HEK293 (cell line): ENCODE data around the gene UNC50.

ENCODE experiments used
- CTCF ChIA-PET: fragments of 350-600 bp; formaldehyde crosslinking; extraction: SDS; loops from one replicate; lab custom pipeline; 2021; ENCODE audit warnings: antibody characterized with exemption; lab: Yijun Ruan, JAX
- POLR2A ChIA-PET: fragments of 300-600 bp; formaldehyde crosslinking; extraction: SDS; loops from one replicate; lab custom pipeline; 2020; ENCODE audit warnings: antibody characterized with exemption, inconsistent platforms; lab: Yijun Ruan, JAX
- H3K27ac ChIP-seq: fragments of 200-500 bp; sonication (Bioruptor generic); 2 replicates; pipeline ENCODE4 v1.5.1; 2014; ENCODE audit warnings: low read depth, low read length, control low read depth, inconsistent platforms; ENCODE audit errors: extremely low read depth
- H3K36me3 ChIP-seq, 2 experiments: fragments of 200-500 bp in 1 of 2; sonication (Bioruptor generic) in 1 of 2; 1 replicate in 1 of 2; 2 replicates in 1 of 2; pipeline ENCODE4 v1.5.1; 2014 to 2017; ENCODE audit warnings: inconsistent platforms in 2 of 2, low read length in 2 of 2; ENCODE audit not compliant: control insufficient read depth in 2 of 2, insufficient read depth in 1 of 2
- H3K4me1 ChIP-seq: fragments of 200-500 bp; sonication (Bioruptor generic); 2 replicates; pipeline ENCODE4 v1.5.1; 2014; ENCODE audit warnings: mild to moderate bottlenecking, low read length, inconsistent platforms; ENCODE audit not compliant: control insufficient read depth, insufficient read depth
- H3K4me3 ChIP-seq: 2 replicates; pipeline ENCODE4 v1.5.1; 2011; ENCODE audit warnings: low read depth, mild to moderate bottlenecking, control low read depth, low read length, moderate library complexity
- H3K9me3 ChIP-seq: fragments of 200-500 bp; sonication (Bioruptor generic); 2 replicates; pipeline ENCODE4 v1.5.1; 2014; ENCODE audit warnings: low read depth, low read length, inconsistent platforms; ENCODE audit not compliant: control insufficient read depth, insufficient read depth
- BCL11B ChIP-seq: fragments of 450-650 bp; formaldehyde crosslinking; IDR thresholded peaks from 2 replicates; pipeline ENCODE4 v1.5.1; 2016; ENCODE audit warnings: low read depth, missing biosample characterization, missing genetic modification characterization
- CTCF ChIP-seq: fragments of 450-650 bp; formaldehyde crosslinking; IDR thresholded peaks from 2 replicates; pipeline ENCODE4 v1.5.1; 2016; ENCODE audit warnings: missing biosample characterization, missing genetic modification characterization
- EGR2 ChIP-seq: fragments of 450-650 bp; formaldehyde crosslinking; IDR thresholded peaks from 2 replicates; pipeline ENCODE4 v1.5.1; 2016; ENCODE audit warnings: low read depth, missing biosample characterization, missing genetic modification characterization
- YY1 ChIP-seq: fragments of 450-650 bp; formaldehyde crosslinking; IDR thresholded peaks from 2 replicates; pipeline ENCODE4 v1.5.1; 2018; ENCODE audit warnings: missing biosample characterization, missing genetic modification characterization
- YY2 ChIP-seq: fragments of 450-650 bp; formaldehyde crosslinking; IDR thresholded peaks from 2 replicates; pipeline ENCODE4 v1.5.1; 2016; ENCODE audit warnings: missing biosample characterization, missing genetic modification characterization
- ZEB2 ChIP-seq: fragments of 450-650 bp; formaldehyde crosslinking; IDR thresholded peaks from 2 replicates; pipeline ENCODE4 v1.5.1; 2016; ENCODE audit warnings: missing biosample characterization, missing genetic modification characterization
- ZFP41 ChIP-seq: fragments of 450-650 bp; formaldehyde crosslinking; IDR thresholded peaks from 2 replicates; pipeline ENCODE4 v1.5.1; 2016; ENCODE audit warnings: missing biosample characterization, missing genetic modification characterization, borderline replicate concordance
- ZFP69B ChIP-seq: fragments of 450-650 bp; formaldehyde crosslinking; IDR thresholded peaks from 2 replicates; pipeline ENCODE4 v1.5.1; 2016; ENCODE audit warnings: missing biosample characterization, missing genetic modification characterization
- ZNF138 ChIP-seq: fragments of 450-650 bp; formaldehyde crosslinking; IDR thresholded peaks from 2 replicates; pipeline ENCODE4 v1.5.1; 2016; ENCODE audit warnings: missing biosample characterization, missing genetic modification characterization, borderline replicate concordance
- ZNF16 ChIP-seq: fragments of 450-650 bp; formaldehyde crosslinking; IDR thresholded peaks from 2 replicates; pipeline ENCODE4 v1.5.1; 2016; ENCODE audit warnings: low read depth, missing biosample characterization, missing genetic modification characterization
- ZNF19 ChIP-seq: fragments of 450-650 bp; formaldehyde crosslinking; IDR thresholded peaks from 2 replicates; pipeline ENCODE4; 2016; ENCODE audit warnings: missing biosample characterization, missing genetic modification characterization, low read depth
- ZNF433 ChIP-seq: fragments of 450-650 bp; formaldehyde crosslinking; IDR thresholded peaks from 2 replicates; pipeline ENCODE4 v1.5.1; 2016; ENCODE audit warnings: missing biosample characterization, missing genetic modification characterization, low read depth
- ZNF571 ChIP-seq: fragments of 450-650 bp; formaldehyde crosslinking; IDR thresholded peaks from 2 replicates; pipeline ENCODE4 v1.5.0; 2017; ENCODE audit warnings: missing biosample characterization, missing genetic modification characterization
- ZNF585B ChIP-seq: fragments of 450-650 bp; formaldehyde crosslinking; IDR thresholded peaks from 2 replicates; pipeline ENCODE4 v1.5.1; 2016; ENCODE audit warnings: missing biosample characterization, missing genetic modification characterization
- ZNF677 ChIP-seq: fragments of 450-650 bp; IDR thresholded peaks from 2 replicates; pipeline ENCODE4 v1.5.0; 2018; ENCODE audit warnings: missing biosample characterization, mild to moderate bottlenecking, missing genetic modification characterization, moderate library complexity
- ZNF785 ChIP-seq: fragments of 450-650 bp; formaldehyde crosslinking; IDR thresholded peaks from 2 replicates; pipeline ENCODE4 v1.5.1; 2016; ENCODE audit warnings: missing biosample characterization, missing genetic modification characterization
- ZNF791 ChIP-seq: fragments of 450-650 bp; formaldehyde crosslinking; IDR thresholded peaks from 2 replicates; pipeline ENCODE4 v1.5.1; 2016; ENCODE audit warnings: missing biosample characterization, missing genetic modification characterization
- ZNF843 ChIP-seq: fragments of 450-650 bp; formaldehyde crosslinking; IDR thresholded peaks from 2 replicates; pipeline ENCODE4 v1.5.1; 2016; ENCODE audit warnings: missing biosample characterization, missing genetic modification characterization
- TF ChIP-seq, protein P1 (sequence below): fragments of 450-650 bp; IDR thresholded peaks from 2 replicates; pipeline ENCODE4 v1.5.1; 2018; ENCODE audit warnings: missing biosample characterization, mild to moderate bottlenecking, missing genetic modification characterization
- TF ChIP-seq, protein P2 (sequence below): fragments of 450-650 bp; formaldehyde crosslinking; IDR thresholded peaks from 2 replicates; pipeline ENCODE4 v1.5.1; 2016; ENCODE audit warnings: missing biosample characterization, missing genetic modification characterization
- TF ChIP-seq, protein P3 (sequence below): fragments of 450-650 bp; formaldehyde crosslinking; IDR thresholded peaks from 2 replicates; pipeline ENCODE4 v1.5.1; 2016; ENCODE audit warnings: missing biosample characterization, missing genetic modification characterization

UNC50 gene

GRCh38 chr2:98569915-98570314 is 38.5 kb upstream of the UNC50 start:
- no peaks in the 10 kb centered on the region for H3K4me1 ChIP-seq
- CTCF ChIA-PET: interaction anchor here (0.9 to 1.7 kb wide), 3 partner anchors 14 to 79 kb away, joined by 3 to 6 read pairs (median 5); no protein-coding TSS in a partner anchor
- no peaks in the 10 kb centered on the region for H3K9me3 ChIP-seq
- H3K27ac ChIP-seq: no peak overlapping the region
- H3K36me3 ChIP-seq: peaks cover 0 to 91% of the 10 kb centered on the region in 2 experiments; a peak in 2 of 3 replicates
- TF ChIP-seq ZNF433 (tag by site-specific recombination) (no peak), ZNF677 (tag by site-specific recombination) (no peak), ZNF843 (tag by site-specific recombination) (no peak), ZNF785 (tag by site-specific recombination) (no peak), ZNF138 (no peak), EGR2 (no peak), ZNF19 (tag by site-specific recombination) (no peak)
- TF ChIP-seq, protein P1, sequence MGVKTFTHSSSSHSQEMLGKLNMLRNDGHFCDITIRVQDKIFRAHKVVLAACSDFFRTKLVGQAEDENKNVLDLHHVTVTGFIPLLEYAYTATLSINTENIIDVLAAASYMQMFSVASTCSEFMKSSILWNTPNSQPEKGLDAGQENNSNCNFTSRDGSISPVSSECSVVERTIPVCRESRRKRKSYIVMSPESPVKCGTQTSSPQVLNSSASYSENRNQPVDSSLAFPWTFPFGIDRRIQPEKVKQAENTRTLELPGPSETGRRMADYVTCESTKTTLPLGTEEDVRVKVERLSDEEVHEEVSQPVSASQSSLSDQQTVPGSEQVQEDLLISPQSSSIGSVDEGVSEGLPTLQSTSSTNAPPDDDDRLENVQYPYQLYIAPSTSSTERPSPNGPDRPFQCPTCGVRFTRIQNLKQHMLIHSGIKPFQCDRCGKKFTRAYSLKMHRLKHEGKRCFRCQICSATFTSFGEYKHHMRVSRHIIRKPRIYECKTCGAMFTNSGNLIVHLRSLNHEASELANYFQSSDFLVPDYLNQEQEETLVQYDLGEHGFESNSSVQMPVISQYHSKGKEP (tag by site-specific recombination): no peak
- TF ChIP-seq, protein P2, sequence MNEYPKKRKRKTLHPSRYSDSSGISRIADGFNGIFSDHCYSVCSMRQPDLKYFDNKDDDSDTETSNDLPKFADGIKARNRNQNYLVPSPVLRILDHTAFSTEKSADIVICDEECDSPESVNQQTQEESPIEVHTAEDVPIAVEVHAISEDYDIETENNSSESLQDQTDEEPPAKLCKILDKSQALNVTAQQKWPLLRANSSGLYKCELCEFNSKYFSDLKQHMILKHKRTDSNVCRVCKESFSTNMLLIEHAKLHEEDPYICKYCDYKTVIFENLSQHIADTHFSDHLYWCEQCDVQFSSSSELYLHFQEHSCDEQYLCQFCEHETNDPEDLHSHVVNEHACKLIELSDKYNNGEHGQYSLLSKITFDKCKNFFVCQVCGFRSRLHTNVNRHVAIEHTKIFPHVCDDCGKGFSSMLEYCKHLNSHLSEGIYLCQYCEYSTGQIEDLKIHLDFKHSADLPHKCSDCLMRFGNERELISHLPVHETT (tag by site-specific recombination): no peak
- TF ChIP-seq, all 188 proteins: peak for 0
- POLR2A ChIA-PET: no interaction called here
- no peak overlapping the region for H3K4me3 ChIP-seq

DNA sequence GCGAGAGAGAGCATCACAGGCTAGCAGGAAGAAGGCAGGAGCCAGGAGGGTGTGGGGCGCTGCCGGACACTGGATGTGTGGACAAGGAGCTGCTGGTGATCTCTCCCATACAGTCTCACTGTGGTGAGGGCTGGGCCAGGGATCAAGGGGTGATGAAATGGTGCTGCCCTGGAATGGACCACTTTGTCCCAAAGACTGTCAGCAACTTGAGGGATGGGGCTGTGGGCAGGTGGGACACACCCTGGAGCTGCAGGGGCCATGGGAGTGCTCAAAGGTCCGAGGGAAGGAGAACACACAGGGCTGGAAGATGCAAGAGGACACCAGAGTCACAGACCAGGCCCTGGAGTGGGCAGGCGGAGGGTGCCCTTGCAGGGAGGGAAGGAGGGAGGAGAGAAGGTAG is 38.0 kb upstream of the UNC50 start:
- H3K9me3 ChIP-seq: no peaks in the 10 kb centered on the region
- TF ChIP-seq, protein P3, sequence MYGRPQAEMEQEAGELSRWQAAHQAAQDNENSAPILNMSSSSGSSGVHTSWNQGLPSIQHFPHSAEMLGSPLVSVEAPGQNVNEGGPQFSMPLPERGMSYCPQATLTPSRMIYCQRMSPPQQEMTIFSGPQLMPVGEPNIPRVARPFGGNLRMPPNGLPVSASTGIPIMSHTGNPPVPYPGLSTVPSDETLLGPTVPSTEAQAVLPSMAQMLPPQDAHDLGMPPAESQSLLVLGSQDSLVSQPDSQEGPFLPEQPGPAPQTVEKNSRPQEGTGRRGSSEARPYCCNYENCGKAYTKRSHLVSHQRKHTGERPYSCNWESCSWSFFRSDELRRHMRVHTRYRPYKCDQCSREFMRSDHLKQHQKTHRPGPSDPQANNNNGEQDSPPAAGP (tag by site-specific recombination): no peak
- TF ChIP-seq YY1: no peak
- no peak for TF ChIP-seq CTCF
- no peak for TF ChIP-seq ZEB2 (tag by site-specific recombination)
- no peak for TF ChIP-seq ZFP69B (tag by site-specific recombination)
- no peak for TF ChIP-seq BCL11B (tag by site-specific recombination)
- no peak for TF ChIP-seq YY2
- TF ChIP-seq ZNF571 (tag by site-specific recombination): no peak
- no peak for TF ChIP-seq ZNF585B
- no peak for TF ChIP-seq ZNF16 (tag by site-specific recombination)
- TF ChIP-seq ZNF791 (tag by site-specific recombination): no peak
- TF ChIP-seq ZFP41 (tag by site-specific recombination): no peak
- TF ChIP-seq, all 188 proteins: peak for 0
- Histone ChIP-seq H3K4me3 (no peak overlapping the region), H3K36me3 (peaks cover 0 to 91% of the 10 kb centered on the region in 2 experiments; a peak in 2 of 3 replicates), H3K27ac (no peak overlapping the region), H3K4me1 (no peaks in the 10 kb centered on the region)
- CTCF ChIA-PET: interaction anchor here (0.9 to 1.7 kb wide), 2 partner anchors 13 to 80 kb away, joined by 5 to 6 read pairs; no protein-coding TSS in a partner anchor
- POLR2A ChIA-PET: no interaction called here
